ENCODE measurements around the gene HADHB. TPM values are rescaled to one million over a fixed set of nuclear protein-coding genes. Genes with fewer than 3 reads are reported as not detected.
A peak's percentile ranks its signal among the peaks of the same experiment; 100 is the strongest.

HADHB gene
- total and polyA plus RNA-seq, 2 of the 13 experiments (the other 11 are each of a cell fraction or from before 2014, with no cell fraction given), result 112 to 238 TPM

GRCh38 chr2:26269571-26270158 is 24.9 kb downstream of the HADHB start:
- DNase-seq (ENCODE audit: low spot score), result no peak
- no peak overlapping the region for H3K4me2 ChIP-seq (ENCODE audit: low read depth, low read length)
- ChIA-PET POLR2A (interaction anchor here (1.2 kb wide), 1 partner anchor 23 kb away, joined by 3 read pairs; no protein-coding TSS in a partner anchor), CTCF (ENCODE audit: low intra/inter-chr PET ratio, low total read pairs) (no interaction called here)
- no peaks in the 10 kb centered on the region for H3K9me3 ChIP-seq (ENCODE audit: low read length)
- BruUV-seq (replicated peaks), result no TSS peak
- intact Hi-C loops (cut with micrococcal nuclease; ENCODE audit: unreplicated experiment) (no loop called here), in situ Hi-C loops (cut with HindIII; ENCODE audit: extremely low pct_ligation_motif_present, low pct_unique_long_range_greater_than_20kb) (no loop called here)
- H3K4me1 ChIP-seq (ENCODE audit: insufficient read depth, low read length), result peaks cover 14% of the 10 kb centered on the region
- H2AFZ ChIP-seq (ENCODE audit: low read length), result no peak overlapping the region
- no peak for ATAC-seq
- TF ChIP-seq NFKBIZ (CRISPR knock-in tag; IDR thresholded peaks at IDR 0.05) (no peak), ZBTB34 (CRISPR knock-in tag; IDR thresholded peaks at IDR 0.05) (no peak)
- H3K9ac ChIP-seq (ENCODE audit: insufficient read depth, low read depth, low read length), result no peak overlapping the region
- H3K27me3 ChIP-seq (ENCODE audit: control insufficient read depth in 1 of 2, insufficient read depth in 2 of 2, low read length in 2 of 2), result no peaks in the 10 kb centered on the region
- no peak for FAIRE-seq
- peaks cover 11 to 30% of the 10 kb centered on the region in 2 experiments; a peak in 4 of 5 replicates for H3K36me3 ChIP-seq (replicated peaks in 1 of 2; ENCODE audit: control insufficient read depth in 1 of 2, insufficient read depth in 2 of 2, low read length in 2 of 2)
- H4K20me1 ChIP-seq (ENCODE audit: insufficient read depth, low read length), result no peaks in the 10 kb centered on the region
- no peak overlapping the region for H3K27ac ChIP-seq (ENCODE audit: extremely low read length, insufficient read depth, low read length)
- no peaks in the 10 kb centered on the region for H3K79me2 ChIP-seq (ENCODE audit: insufficient read depth, low read length)
- H3K4me3 ChIP-seq (replicated peaks in 1 of 3; ENCODE audit: insufficient read depth in 1 of 3, low read depth in 2 of 3, low read length in 3 of 3), result no peak overlapping the region
- 94% methylated on average over 6 of the region's 6 CpGs for WGBS (ENCODE audit: low lambda C conversion rate)

GRCh38 chr2:26270373-26270772 is 25.6 kb downstream of the HADHB start:
- ChIA-PET CTCF (ENCODE audit: low intra/inter-chr PET ratio, low total read pairs) (no interaction called here), POLR2A (interaction anchor here (1.2 kb wide), 1 partner anchor 24 kb away, joined by 3 read pairs; no protein-coding TSS in a partner anchor)
- H3K27me3 ChIP-seq (ENCODE audit: control insufficient read depth in 1 of 2, insufficient read depth in 2 of 2, low read length in 2 of 2), result no peaks in the 10 kb centered on the region
- no peak overlapping the region for H3K4me3 ChIP-seq (replicated peaks in 1 of 3; ENCODE audit: insufficient read depth in 1 of 3, low read depth in 2 of 3, low read length in 3 of 3)
- H3K9me3 ChIP-seq (ENCODE audit: low read length), result no peaks in the 10 kb centered on the region
- in situ Hi-C loops (cut with HindIII; ENCODE audit: extremely low pct_ligation_motif_present, low pct_unique_long_range_greater_than_20kb), result no loop called here
- FAIRE-seq (no peak), ATAC-seq (no peak), DNase-seq (ENCODE audit: low spot score) (no peak)
- H3K9ac ChIP-seq (ENCODE audit: insufficient read depth, low read depth, low read length), result no peak overlapping the region
- H2AFZ ChIP-seq (ENCODE audit: low read length), result no peak overlapping the region
- no peak overlapping the region for H3K4me2 ChIP-seq (ENCODE audit: low read depth, low read length)
- H4K20me1 ChIP-seq (ENCODE audit: insufficient read depth, low read length), result no peaks in the 10 kb centered on the region
- H3K27ac ChIP-seq (ENCODE audit: extremely low read length, insufficient read depth, low read length), result no peak overlapping the region
- intact Hi-C loops (cut with micrococcal nuclease; ENCODE audit: unreplicated experiment), result no loop called here
- BruUV-seq (replicated peaks), result TSS peak; percentile 25
- peaks cover 14% of the 10 kb centered on the region for H3K4me1 ChIP-seq (ENCODE audit: insufficient read depth, low read length)
- no peaks in the 10 kb centered on the region for H3K79me2 ChIP-seq (ENCODE audit: insufficient read depth, low read length)
- peaks cover 13 to 33% of the 10 kb centered on the region in 2 experiments for H3K36me3 ChIP-seq (replicated peaks in 1 of 2; ENCODE audit: control insufficient read depth in 1 of 2, insufficient read depth in 2 of 2, low read length in 2 of 2)
- TF ChIP-seq RAD51 (IDR thresholded peaks at IDR 0.05; ENCODE audit: borderline replicate concordance) (no peak), FOXP4 (CRISPR knock-in tag; IDR thresholded peaks at IDR 0.05) (no peak), KDM3A (CRISPR knock-in tag; IDR thresholded peaks at IDR 0.05; ENCODE audit: low read depth) (no peak), PAXIP1 (CRISPR knock-in tag; conservative IDR thresholded peaks at IDR 0.05) (no peak), ZNF749 (CRISPR knock-in tag; IDR thresholded peaks at IDR 0.05; ENCODE audit: borderline replicate concordance) (no peak), MEF2D (CRISPR knock-in tag; IDR thresholded peaks at IDR 0.05) (no peak)
